Renal cortical epithelial cell (primary cell): ENCODE results near the gene COMMD7. TPM values are rescaled to one million over a fixed set of nuclear protein-coding genes. Genes with fewer than 3 reads are reported as not detected.

Experiments
- DNase-seq: peaks from one replicate; pipeline ENCODE4 v3.0.0-alpha.2; 2011; ENCODE audit warnings: low read depth
- total RNA-seq: library from RNA; depleted of rRNA; stranded (reverse); fragments of >200 nt; gene quantifications from 2 replicates; pipeline ENCODE4 v1.2.3, GENCODE V29; 2014

COMMD7 gene
- total RNA-seq, 1 donor from 2014 or later, result 19.9 TPM

DNA sequence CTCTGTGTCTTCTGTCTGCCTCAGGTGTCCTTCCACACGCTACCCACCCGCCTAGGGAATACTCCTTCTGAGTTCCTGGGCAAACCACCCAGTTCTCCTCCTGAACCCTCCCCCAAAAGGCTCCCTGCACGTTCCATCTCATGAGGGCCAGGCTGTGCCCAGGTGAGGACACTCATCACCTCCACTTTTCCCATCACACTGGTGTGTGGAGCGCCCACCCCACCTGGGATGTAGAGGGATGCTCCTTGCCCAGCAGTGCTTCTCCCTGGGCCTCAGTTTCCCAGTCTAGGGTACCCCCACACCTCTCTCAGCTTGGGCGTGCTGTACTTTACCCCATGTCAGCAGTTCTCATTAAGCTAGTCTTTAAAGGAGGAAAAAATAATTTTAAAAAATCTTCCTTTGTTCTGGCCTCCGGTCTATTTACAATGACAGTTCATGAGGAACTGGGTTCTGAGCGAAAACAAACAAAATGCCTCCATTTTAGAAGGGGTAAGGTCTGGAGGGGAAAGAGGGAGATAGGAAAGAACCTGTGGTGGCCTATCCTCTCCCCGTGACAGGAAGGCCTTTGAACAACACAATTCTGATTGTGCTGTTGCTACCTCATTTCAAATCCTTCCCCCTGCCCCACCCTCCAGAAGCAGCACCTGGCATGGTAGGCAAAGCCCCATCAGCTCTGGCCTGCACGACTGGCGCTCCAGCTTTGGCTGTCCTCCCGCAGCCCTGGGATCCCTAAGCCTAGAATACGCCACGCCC lies 67.9 kb downstream of the COMMD7 start:
- no peak for DNase-seq

- peak; percentile 63 for DNase-seq
Observed at GRCh38 chr20:32674362-32674789, 68.9 kb downstream of the COMMD7 start.

DNA sequence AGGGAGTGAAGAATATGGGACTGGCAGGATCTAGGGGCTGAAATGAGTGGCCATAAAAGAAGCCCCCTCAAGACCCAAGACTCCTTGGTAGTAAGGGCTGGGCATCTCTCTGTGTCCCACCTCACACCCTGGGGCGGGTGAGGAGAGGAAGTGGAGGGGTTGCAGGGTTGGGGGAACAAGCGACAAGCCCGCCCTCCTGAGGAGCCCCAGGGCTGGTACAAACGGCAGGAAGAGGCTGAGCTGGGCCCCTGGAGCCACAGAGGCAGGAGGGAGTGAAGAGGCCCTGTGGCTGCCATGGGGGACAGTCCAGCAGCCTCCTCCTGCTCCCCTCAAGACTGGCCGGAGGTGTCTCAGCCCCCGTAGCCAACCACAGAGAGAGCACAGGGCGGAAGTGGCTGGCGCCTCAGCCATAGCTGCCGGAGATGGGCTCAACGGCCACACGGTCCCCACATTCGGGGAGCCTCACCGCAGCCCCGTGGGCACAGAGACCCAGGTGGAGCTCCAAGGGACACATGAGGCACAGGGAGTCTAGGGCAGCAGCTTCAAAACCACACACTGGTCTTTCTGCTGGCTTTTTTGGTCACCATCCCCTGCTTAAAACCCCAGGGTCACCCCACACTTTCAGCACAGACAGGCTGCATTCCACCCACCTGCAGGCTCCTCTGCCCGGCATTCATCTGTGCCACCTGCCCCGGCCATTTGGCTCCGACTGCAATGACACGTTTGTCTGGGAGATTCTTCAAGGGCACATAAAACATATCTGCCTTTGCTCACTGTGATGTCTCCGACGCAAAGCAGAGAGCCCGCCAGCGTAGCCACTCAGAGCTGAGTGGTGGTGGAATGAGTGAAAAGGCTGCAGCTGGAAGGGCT lies 70.0 kb downstream of the COMMD7 start:
- DNase-seq, result no peak

DNA sequence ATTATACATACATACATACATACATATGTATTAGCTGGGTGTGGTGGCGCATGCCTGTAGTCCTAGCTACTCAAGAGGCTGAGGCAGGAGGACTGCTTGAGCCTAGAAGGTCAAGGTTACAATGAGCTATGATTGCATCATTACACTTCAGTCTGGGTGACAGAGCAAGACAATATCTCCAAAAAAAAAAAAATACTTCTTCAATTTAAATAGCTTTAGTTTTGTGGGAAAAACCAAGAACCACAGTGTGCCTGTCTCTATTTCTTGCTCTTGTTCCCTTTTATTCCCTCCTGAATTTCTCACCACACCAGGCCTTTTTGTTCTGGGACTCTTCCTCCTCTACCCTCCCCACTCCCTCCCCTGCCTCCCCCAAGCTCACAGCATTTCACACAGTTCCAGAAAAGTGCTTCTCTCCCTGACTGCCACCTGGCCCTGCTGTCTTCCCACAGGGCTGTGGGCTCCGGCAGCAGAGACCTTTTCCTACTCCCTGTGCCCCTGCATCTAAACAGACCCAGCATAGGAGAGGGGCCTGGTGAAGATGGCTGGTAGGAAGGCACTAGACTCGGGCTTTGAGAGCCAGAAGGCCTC lies 70.8 kb downstream of the COMMD7 start:
- no peak for DNase-seq

GRCh38 chr20:32670773-32671455 lies 72.4 kb downstream of the COMMD7 start:
- DNase-seq, result no peak

GRCh38 chr20:32667027-32667426 lies 76.2 kb downstream of the COMMD7 start:
- DNase-seq, result no peak

DNA sequence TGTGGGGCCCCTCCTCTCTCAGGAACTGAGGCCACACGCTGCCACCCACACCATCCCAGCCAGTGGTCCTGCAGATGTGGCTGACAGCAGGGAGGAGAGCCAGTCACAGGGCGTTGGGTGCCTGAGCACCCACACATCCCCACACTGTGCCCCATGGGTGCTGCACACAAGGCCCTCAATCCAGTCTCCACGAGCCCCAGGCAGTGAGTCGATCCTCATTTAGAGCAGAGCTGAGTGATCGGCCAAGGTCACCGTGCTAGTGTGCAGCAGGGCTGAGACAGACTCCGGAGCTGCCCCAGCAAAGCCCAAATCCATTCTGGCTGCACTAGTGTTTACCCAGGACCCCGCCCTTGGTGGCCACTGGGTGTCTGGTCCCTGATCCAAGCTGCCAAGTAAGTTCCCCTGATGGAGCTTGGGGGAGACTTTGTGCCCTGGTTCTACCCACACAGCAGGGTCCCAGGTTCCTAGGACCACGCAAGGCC lies 78.5 kb downstream of the COMMD7 start:
- DNase-seq, result no peak

GRCh38 chr20:32664012-32664677 lies 79.1 kb downstream of the COMMD7 start:
- DNase-seq, result no peak

GRCh38 chr20:32663335-32664011 lies 79.8 kb downstream of the COMMD7 start:
- no peak for DNase-seq

DNA sequence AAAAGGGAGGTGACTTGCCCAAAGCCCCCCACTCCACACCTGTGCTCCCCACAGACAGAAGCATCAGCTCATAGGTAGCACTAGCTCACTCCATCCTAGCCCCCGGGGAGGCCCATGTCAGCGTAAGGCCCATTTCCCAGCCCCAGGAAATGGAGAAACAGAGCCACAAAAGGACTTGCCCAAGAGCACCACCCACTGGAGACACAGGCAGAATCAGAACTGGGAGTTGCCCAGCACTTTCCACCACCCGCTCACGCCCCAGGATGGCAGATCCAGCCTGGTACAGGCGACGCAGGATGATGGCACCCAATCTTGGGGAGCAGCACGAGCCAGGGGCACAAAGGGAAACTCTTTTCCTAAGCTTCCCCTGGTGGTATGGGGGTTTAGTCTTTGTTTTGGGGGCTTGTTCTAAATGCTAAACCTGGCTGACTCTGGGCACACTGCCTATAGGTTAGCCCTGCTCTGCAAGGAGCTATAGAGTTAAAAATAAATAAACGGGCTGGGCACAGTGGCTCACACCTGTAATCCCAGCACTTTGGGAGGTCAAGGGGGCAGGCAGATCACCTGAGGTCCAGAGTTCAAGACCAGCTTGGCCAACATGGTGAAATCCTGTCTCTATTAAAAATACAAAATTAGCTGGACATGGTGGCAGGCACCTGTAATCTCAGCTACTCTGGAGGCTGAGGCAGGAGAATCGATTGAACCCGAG lies 81.3 kb downstream of the COMMD7 start:
- DNase-seq, result no peak

GRCh38 chr20:32660661-32661060 lies 82.6 kb downstream of the COMMD7 start:
- DNase-seq, result no peak

GRCh38 chr20:32656827-32657226 lies 86.4 kb downstream of the COMMD7 start:
- no peak for DNase-seq

- DNase-seq, result no peak
Observed at GRCh38 chr20:32655903-32656512, 87.3 kb downstream of the COMMD7 start.

DNA sequence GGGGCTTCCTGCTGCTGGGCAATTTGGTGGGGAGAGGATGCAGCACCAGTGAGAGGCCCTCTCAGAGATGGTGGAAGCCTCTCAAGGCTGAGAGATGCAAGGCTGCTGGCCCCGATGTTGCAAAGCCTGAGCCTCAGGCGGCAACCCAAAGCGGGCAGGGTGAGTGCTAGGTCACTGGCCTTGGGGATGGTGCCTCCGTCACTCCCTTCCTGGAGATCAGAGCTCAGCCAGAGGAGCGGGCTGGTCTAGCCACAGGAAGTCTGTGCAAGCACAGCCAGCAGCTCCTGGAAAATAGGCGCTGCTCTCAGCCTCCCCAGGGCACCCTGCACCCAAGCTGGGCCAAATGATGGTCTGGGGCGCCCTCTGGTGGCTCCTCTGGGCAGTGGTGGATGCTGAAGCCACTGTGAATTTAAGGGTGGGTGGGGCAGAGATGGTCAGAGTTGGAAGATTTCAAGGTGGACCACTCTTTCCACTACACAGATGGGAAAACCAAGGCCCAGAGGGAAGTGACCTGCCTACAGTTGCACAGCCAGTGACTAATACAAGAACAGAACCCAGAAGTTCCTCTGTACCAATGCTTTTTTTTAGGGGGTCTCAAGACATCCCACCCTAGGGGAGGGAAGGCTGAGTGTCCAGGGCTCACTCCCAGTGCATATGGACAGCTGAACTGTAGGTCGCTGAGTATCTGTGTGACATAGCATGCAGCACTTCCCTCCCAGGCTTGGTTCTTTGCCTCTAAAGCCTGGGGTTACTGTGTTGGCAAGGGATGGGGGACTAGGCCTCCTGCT lies 90.3 kb downstream of the COMMD7 start:
- DNase-seq, result peak; percentile 55

Other genes starting within 250 kb of the COMMD7 start
- 1.6 and 15.4 TPM in 2 replicates for gene NOL4L, start 158.1 kb downstream of the COMMD7 start, total RNA-seq
- not detected in 2 replicates for gene C20orf203, start 69.5 kb downstream of the COMMD7 start, total RNA-seq
- 13.0 and 13.5 TPM in 2 replicates for gene DNMT3B, start 18.9 kb upstream of the COMMD7 start, total RNA-seq
- gene MAPRE1, start 76.5 kb upstream of the COMMD7 start, total RNA-seq, result 151 and 160 TPM in 2 replicates
- 0.05 TPM in 1 of 2 replicates, not detected in the other for gene EFCAB8, start 115.5 kb upstream of the COMMD7 start, total RNA-seq